ENCODE data around the gene HSPG2.
A peak's percentile ranks its signal among the peaks of the same experiment; 100 is the strongest.
"Not testable (repeated sequence)": the region's sequence is repeated elsewhere in the genome, so short reads cannot be mapped to it uniquely, and the experiment has no call there.

HSPG2 gene

DNA sequence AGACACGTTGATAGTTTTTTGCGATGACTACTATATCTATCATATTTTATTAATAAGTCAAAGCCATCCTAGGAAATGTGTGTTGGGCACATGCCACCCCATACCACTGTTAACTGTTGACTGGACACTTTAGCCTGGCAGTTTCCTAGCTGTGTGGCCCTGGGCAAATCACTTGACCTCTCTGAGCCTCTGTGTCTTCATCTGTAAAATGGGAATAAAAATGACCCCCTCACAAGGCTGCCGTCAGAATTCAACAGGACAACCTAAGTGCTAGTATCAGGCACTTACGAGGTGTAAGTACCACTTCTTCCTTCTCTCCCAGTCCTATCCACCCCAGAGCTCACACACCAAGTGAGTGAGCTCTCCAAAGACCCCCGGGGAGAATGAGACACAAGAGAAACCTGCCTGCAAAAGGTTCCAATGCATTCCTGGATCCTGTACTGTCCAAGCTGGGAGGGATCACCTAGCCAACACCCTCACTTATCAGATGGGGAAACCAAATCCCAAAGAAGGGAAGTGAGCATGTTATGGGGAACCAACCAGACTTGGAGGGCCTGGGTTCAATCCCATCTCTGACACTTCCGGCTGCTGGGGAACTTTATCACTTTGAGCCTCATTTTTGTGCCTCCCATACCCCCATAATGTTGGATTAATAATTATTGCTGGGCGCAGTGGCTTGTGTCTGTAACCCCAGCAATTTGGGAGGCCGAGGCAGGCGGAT, 24.9 kb downstream of the HSPG2 start:
- no peak for DNase-seq (ENCODE audit: low read depth, low spot score)

DNA sequence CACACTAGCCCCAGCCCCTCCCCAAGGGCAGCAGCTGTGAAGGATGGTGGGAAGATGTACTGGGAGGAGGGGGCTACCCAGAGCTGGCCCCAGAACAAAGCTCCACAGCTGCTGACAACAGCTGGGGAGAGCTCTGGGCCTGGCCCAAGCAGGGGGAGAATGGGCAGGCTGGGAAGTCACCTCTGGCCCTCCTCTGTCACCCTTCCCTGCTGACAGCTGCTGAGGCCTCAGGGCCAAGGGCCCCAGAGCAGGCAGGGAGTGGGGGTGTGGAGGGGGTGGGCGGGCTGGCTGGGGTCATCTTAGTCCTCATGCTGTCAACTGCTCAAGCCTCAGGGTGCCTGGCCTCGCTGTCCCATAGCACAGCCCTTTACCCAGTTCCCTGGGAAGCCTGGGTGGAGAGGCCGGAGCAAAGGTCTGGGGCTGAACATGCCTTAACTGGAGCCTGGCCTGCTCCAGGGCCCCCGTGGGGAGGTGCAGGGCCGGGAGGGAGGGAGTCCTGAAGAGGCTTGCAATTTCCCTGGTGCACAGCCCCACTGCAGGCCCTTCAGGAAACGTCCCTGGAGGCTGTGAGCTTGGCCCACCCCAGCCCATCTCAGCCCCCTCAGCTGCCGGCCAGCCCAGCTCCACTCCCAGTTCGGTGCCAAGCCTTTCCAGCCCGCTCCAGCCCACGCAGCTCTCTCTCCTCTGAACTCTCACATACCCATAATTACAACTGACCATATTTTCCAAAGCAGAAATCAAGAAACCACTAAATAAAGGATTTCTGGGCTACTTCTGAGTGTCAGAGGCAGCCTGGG, 25.7 kb downstream of the HSPG2 start:
- no peak for DNase-seq (ENCODE audit: low read depth, low spot score)

DNA sequence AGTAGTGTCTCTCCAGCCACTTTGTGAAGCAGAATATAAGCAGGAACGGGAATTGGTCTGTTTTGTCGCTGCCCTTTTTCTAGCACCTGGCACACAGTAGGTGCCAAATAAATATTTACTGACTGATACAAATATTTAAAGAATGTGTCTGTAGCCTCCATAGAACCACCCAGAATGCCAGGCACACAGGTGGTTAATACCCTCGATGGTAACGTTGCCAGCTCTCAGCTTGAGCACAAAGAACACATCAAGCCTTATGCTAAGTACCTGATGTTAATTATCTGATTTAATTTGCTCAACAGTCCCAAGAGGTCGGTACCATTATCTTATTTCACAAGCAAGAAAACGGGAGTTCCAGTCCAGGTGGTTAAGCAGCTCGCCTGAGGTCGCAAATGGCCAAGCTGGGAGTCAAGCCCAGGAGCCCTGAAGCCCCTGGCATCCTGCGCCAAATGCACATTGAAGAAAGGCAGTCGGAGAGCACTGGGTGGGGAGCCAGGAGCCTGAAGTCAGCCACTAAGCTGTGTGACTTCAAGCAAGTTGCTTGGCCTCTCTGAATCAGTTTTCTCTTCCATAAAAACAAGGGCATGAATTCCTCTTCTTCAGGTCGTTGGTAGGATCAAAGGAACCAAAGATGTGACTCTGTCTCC, 26.4 kb downstream of the HSPG2 start:
- DNase-seq (ENCODE audit: low read depth, low spot score): no peak

DNA sequence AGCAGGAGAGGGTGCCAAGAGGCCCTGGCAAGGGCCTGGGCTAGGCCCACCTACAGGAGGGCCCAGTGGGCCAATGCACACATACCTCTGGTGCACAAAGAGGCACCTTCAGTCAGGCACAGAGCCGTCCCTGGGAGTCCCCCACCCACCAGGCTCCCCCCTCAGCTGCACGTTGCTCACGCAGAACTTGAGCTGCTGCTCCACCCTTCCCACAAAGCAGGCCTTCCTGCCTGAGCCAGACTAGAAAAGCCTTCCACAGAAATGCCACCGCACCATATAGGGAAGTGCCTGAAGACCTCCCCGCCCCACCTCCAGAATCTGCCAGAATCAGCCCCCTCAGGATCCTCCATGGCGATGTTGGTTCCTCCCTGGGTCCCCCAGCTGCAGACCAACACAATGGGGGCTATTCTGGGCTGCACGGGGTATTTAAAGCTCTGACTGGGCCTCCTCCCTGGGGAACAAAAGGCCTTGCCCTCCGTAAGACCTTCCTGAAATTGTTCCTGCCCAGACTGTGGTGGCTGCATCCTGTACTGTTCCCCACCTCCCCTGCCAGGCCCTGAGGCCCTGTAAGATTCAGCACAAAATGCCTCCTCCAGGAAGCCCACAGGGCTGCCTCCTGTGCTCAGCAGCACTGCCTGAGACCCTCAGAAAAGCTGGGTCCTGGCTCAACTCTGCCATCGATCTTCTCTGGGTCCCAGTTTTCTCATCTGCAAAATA, 27.2 kb downstream of the HSPG2 start:
- peak; percentile 15 for DNase-seq (ENCODE audit: low read depth, low spot score)

DNA sequence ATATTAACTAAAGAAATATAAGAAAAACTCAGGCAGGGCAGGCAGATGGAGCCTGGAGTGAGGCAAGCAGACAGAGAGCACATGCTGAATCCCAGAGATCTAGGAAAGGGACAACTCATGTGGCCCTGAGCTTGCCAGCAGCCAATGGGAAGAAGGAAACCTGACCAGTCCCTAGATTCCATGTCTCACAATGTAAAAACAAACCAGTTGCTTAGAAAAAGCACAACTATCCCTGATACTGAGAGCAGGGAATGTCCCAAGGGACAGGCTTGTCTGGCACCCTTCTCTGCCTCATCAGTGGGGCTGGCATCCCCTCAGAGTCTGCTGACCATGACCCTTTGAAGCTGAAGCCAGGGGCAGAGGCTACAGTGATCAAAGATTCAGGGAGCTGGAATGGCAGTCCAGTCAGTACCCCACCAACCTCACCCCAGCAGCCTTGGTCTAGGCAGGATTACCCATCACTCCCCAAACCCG, 27.8 kb downstream of the HSPG2 start:
- DNase-seq (ENCODE audit: low read depth, low spot score): no peak

DNA sequence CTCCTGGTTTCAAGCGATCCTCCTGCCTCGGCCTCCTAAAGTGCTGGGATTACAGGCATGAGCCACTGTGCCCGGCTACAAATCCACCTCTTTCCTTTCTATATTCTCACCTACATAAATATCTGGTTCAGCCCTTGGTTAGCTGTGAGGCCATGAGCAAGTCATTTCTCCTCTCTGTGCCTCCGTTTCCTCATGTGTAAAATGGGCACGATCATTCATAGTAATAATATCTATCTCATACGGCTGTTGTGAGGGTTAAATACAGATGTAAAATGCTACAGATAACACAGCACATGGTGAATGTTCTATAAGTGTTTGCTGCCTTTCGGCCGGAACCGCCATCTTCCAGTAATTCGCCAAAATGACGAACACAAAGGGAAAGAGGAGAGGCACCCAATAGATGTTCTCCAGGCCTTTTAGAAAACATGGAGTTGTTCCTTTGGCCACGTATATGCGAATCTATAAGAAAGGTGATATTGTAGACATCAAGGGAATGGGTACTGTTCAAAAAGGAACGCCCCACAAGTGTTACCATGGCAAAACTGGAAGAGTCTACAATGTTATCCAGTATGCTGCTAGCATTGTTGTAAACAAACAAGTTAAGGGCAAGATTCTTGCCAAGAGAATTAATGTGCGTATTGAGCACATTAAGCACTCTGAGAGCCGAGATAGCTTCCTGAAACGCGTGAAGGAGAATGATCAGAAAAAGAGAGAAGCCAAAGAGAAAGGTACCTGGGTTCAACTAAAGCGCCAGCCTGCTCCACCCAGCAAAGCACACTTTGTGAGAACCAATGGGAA, 29.2 kb downstream of the HSPG2 start:
- DNase-seq (ENCODE audit: low read depth, low spot score): not testable (repeated sequence)

DNA sequence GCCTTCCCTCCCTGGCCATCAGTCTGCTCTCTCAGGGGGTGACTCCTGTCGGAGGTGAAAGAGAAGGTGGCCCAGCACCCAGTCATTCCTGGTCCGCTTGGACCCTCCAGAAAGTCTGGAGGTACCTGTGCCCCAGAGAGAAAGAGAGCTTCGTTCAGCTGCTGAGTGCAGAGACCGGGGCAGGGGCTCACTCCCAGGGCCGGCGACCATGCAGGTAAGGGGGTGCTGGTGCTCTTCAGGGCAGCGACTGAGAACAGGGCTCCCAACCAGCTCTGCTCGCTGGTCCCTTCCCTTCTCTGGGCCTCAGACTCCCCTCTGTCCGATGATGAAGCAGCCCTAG, 30.1 kb downstream of the HSPG2 start:
- no peak for DNase-seq (ENCODE audit: low read depth, low spot score)

DNA sequence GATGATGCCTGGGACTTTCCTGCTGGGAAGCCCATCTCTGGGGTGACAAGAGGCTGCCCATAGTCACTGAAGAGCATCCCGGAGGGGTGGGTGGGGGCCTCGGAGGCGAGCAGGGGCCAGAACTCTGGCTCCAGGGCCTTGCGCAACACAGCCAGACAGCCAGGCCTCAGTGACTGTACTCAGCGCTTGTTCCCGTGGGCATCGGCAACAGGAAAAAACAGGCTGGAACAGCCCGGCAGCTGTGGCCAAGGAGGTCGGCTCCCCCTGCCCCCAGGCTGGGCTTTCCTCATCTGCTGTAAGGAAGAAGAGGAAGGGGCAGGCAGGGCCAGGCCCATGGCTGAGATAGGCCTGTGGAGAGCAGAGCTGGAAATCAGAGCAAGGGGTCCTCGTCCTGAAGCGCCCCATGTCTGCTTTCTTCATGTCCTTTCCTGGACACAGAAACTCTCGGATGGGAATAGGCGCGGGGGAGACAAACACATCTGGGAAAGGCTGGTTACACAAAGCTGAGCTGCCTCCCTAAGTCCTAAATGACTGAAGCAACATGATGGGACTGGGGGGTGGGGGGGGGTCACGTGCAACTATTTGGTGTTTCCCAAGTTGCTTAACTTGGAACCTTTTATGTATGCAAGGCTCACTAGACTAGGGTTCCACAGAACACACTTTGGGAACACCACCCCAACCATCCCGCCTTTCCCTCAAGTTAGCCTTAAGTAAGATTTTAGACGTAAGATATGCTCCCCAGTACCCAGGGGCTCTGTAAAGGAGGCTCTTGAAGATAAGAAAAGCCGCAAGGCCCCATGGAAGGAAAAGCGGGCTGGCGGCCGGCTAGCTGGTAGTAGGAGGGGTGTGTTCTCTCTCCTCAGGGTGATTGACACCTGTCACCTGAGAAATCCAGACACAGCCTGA, 30.7 kb downstream of the HSPG2 start:
- DNase-seq (ENCODE audit: low read depth, low spot score): no peak

DNA sequence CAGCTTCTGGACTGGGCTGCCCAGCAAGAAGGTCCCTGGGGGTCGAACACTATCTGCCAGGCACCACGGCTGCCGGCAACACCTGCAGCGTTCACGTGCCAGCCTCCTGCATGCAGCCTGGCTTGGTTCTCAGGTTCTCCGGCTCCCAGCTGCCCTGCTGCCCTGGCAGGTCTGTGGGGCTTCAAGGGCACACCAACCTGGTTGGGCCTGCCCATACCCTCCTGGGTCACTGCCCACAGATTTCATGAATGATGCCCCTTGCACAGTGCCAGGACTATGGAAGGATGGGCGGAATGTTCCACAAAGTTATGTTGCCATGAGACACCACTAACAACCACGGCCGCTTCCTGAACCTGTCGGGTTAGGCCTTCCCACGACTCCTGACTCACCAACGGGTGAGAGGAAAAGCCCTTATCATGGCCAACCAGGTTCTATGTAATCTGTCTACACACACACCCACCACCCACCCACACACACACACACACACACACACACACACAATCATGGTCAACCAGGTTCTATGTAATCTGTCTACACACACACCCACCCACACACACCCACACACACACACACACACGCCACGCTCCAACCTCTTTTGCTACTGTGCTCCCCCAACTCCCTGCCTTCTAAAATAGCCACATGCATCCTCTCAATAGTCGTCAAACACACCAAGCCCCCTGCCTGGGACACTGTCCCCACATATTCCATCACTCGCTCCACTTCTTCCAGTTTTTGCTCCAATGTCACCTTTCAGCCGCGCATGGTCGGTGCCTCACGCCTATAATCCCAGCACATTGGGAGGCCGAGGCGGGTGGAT, 32.2 kb downstream of the HSPG2 start:
- no peak for DNase-seq (ENCODE audit: low read depth, low spot score)

DNA sequence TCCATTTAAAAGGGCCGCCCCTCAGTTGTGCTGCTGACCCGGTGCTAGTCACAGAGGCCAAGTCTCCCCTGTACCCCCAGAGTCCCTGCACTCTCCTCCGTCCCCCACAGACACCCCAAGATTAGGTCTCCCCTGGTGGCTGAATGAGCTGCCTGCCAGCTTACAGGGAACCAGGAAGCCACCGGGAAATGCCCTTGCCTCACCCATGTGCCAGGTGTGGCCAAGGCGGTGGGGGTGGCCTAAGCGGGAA, 32.7 kb downstream of the HSPG2 start:
- DNase-seq (ENCODE audit: low read depth, low spot score): no peak

DNA sequence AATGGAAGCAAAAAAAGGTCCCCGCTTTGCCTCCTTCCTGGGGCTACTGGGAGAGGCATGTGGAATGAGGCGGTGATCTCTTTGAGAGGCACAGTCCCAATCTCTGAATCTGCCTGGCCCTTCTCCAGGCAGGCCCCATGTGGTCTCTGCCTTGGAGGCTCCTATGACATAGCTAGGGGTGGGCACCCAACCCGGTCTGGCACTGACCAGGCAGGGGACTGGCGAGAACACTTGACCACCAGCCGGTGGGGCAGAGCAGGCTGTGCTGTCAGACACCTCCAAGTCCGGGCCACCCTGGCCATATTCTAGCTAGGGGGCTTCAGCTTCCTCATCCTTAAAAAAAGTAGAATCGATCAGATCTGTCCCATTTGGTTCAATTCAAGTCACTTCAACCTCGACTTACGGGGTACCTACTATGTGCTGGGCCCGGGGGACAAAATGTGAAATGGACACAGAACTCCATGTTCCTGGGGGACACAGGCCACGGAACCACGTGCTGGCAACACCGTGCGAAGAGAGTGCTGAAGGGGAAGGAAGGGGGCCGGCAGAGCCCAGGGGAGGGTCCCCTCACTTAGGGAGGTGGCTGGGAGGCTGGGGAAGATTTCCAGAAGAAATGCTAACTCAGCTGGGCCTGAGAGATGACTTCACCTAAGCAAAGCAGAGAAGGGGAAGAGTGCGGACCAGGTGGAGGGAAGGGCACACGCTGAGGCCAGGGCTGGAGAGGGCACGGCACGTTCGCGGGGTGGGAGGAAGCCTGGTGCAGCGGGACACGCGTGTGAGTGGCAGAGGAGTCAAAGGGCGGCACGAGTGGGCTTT, 33.3 kb downstream of the HSPG2 start:
- no peak for DNase-seq (ENCODE audit: low read depth, low spot score)

DNA sequence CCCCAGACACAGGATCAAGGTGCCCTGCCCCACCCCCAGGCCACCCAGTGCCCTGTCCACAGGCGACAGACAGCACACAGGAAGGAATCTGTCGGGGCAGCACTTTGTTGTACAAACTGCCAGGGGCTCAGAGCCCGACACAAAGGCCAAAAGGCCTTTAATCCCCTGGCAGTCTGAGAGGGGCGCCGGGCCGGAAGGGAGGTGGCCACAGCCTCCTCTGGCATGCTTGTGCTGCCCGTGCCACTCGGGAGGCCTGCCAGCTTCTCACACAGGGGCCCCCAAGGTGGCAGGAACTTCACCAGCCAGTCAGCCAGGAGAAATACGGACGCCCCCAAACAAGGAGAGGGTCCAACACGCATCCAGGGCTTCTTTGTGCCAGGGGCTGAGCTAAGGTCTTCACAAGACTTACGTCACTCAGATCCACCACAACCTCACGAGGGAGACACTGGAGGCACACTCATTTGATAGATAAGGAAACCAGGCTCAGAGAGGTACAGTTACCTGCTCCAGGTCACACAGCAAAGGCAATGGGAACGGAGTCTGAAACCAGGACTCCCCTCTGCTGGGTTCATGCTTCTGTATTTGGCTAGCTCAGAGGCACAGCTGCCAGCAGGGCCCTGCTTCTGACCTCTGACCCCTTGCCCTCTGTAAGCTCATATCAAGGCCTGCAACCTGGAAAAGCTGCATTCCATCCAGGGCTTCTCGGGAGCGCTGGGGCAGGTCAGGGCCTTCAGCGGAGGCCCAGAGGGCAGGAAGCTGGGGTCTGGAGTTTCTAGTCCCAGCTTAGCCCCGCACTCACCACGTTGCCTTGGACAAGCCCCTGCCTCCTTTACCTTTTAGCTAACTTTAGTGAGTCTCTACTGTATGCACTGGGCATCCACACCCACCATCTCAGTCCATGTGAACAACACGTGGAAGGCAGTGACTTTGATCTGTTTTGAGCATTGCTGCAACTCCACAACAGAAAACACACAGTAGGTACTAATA, 34.8 kb downstream of the HSPG2 start:
- DNase-seq (ENCODE audit: low read depth, low spot score): no peak

DNA sequence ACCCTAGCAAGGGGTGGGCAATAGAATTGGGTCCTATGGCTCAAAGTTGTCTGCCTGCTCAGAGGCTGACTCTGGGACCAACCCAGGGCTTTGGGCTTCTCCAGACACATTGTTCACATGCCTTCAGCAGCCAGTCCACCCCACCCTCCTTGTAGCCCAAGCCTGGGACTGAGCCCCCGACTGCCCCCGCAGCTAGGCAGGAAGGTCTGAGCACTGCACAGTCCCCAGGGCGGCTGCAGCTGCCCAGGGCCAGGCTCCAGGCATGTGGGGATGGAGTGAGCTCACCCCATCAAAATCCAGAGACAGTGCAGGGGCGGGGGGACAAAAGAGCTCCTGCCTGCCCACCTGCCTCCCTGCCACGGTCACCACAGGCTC, 35.6 kb downstream of the HSPG2 start:
- DNase-seq (ENCODE audit: low read depth, low spot score): no peak

DNA sequence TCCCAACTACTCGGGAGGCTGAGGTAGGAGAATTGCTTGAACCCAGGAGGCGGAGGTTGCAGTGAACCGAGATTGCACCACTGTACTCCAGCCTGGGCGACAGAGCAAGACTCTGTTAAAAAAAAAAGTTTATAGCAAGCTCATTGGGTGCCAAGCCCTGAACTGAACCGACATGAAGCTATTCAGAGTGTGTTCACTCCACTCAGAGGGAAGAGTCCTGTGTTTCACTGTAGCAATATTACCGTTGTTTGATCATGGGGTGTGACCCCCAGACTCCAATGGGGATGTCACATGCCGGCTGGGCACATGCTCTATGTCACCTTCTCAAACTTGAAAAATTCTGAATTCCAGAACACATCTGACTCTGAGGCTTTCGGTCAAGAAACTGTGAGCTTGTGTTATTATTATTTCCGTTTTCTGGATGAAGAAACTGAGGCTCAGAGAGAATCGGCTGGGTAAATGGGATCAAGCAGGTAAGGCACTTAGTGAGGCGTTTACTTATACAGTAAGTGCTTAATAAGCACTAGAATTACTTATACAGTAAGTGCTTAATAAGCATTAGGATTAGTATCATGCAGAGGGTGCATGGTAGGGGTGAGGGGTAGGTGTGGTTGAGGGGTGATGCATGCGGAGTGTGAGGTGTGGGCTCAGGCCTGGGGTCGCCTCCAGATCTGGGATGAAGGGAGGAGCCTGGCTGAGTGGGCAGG, 36.2 kb downstream of the HSPG2 start:
- no peak for DNase-seq (ENCODE audit: low read depth, low spot score)

DNA sequence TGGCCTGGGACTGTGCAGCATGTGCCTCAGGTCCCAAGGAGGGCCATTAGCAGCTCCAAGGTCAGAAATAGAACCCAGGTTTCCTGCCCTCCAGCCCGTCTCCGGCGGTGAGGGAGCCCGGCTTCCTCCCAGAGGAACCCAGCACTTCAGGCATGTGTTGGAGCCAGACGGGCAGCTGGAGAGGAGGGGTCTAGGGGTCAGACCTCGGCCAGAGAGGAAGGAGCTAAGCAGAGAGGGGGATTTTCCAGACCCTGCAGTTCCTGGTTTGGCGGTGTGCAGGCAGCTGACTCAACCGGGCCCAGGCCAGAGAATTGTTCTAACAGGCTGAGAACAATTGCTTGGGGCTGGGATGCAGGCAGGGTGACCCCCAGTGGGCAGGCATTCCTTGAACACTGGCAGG, 37.1 kb downstream of the HSPG2 start:
- DNase-seq (ENCODE audit: low read depth, low spot score): no peak

DNA sequence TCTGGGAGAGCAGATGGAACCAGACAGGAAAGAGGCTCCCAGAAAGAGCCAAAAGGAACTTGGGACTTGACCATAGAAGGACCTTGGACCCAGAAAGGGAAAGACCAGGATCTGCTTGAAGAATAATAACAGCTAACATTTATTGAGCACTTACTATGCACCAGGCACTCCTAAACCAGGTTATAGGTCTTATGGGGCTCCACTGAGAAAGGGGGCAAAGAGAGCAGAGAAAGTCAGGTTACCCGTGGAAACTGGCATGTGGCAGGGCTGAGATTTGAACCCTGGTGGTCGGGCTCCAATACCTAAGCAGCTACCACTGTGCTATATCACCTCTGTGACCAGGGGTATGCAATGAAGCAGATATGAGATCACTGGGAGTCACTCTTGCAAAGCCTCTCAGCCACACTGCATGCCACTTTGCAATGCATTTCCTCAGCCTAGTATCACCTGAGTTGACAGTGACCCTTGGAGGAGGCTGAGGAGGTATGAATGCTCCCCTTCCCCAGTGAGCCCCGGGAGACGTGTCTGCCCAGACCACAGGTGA, 37.8 kb downstream of the HSPG2 start:
- no peak for DNase-seq (ENCODE audit: low read depth, low spot score)
